22Rv1 (cell line): ENCODE measurements around the gene RPS6KL1.

Experiments used
- H3K27ac ChIP-seq: fragments of 450-650 bp; 2 replicates; pipeline ENCODE4 v1.5.1; 2017
- CTCF ChIP-seq: fragments of 450-650 bp; IDR thresholded peaks from 2 replicates; pipeline ENCODE4 v1.5.1; 2017; ENCODE audit warnings: mild to moderate bottlenecking
- ZFX ChIP-seq: fragments of 450-650 bp; IDR thresholded peaks from 2 replicates; pipeline ENCODE4 v1.6.1; 2017; ENCODE audit warnings: antibody characterized with exemption, borderline replicate concordance

RPS6KL1 gene

GRCh38 chr14:74909501-74909900 is 13.6 kb downstream of the RPS6KL1 start:
- H3K27ac ChIP-seq, result no peak overlapping the region
- TF ChIP-seq CTCF, result no peak
- TF ChIP-seq ZFX, result no peak

GRCh38 chr14:74908861-74909341 is 14.2 kb downstream of the RPS6KL1 start:
- no peak for TF ChIP-seq CTCF
- no peak for TF ChIP-seq ZFX
- no peak overlapping the region for H3K27ac ChIP-seq

- no peak for TF ChIP-seq ZFX
- no peak for TF ChIP-seq CTCF
- no peak overlapping the region for H3K27ac ChIP-seq
Observed at GRCh38 chr14:74907744-74908143, 15.3 kb downstream of the RPS6KL1 start.

- TF ChIP-seq ZFX (no peak), CTCF (peak; percentile 21)
- H3K27ac ChIP-seq, result no peak overlapping the region
Observed at GRCh38 chr14:74906925-74907521, 16.0 kb downstream of the RPS6KL1 start.

GRCh38 chr14:74905595-74906142 is 17.4 kb downstream of the RPS6KL1 start:
- TF ChIP-seq ZFX (no peak), CTCF (peak; percentile 97)
- no peak overlapping the region for H3K27ac ChIP-seq

- no peak overlapping the region; the same call in 1 of the 2 replicates for H3K27ac ChIP-seq
- TF ChIP-seq ZFX, result no peak
- TF ChIP-seq CTCF, result no peak
Observed at GRCh38 chr14:74904635-74905503, 18.2 kb downstream of the RPS6KL1 start.
